ENCODE measurements around the gene MARS1.

Gene MARS1

DNA sequence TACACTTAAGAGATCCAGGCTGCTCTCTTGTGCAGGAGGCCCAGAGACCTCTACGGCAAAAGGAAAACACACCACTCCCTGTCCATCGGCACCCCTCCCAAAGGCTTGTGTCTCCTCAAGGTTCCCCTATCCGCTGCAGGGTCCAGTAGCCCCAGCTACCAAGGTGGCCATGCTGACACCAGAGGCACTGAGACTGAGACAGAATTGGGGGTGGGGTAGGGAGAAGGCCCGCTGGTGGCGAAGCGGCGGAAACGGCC lies 31.9 kb downstream of the MARS1 start:
- H3K4me3 ChIP-seq (ENCODE audit: low read depth, low read length), result peak overlapping the region; percentile 88
- DNase-seq (ENCODE audit: low read depth), result no peak
- in situ Hi-C loops (cut with HindIII; ENCODE audit: low sequenced_read_pairs), result no loop called here
- TF ChIP-seq, protein P1, sequence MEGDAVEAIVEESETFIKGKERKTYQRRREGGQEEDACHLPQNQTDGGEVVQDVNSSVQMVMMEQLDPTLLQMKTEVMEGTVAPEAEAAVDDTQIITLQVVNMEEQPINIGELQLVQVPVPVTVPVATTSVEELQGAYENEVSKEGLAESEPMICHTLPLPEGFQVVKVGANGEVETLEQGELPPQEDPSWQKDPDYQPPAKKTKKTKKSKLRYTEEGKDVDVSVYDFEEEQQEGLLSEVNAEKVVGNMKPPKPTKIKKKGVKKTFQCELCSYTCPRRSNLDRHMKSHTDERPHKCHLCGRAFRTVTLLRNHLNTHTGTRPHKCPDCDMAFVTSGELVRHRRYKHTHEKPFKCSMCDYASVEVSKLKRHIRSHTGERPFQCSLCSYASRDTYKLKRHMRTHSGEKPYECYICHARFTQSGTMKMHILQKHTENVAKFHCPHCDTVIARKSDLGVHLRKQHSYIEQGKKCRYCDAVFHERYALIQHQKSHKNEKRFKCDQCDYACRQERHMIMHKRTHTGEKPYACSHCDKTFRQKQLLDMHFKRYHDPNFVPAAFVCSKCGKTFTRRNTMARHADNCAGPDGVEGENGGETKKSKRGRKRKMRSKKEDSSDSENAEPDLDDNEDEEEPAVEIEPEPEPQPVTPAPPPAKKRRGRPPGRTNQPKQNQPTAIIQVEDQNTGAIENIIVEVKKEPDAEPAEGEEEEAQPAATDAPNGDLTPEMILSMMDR (IDR thresholded peaks at IDR 0.05; ENCODE audit: low read depth, low read length, missing control alignments), result no peak

DNA sequence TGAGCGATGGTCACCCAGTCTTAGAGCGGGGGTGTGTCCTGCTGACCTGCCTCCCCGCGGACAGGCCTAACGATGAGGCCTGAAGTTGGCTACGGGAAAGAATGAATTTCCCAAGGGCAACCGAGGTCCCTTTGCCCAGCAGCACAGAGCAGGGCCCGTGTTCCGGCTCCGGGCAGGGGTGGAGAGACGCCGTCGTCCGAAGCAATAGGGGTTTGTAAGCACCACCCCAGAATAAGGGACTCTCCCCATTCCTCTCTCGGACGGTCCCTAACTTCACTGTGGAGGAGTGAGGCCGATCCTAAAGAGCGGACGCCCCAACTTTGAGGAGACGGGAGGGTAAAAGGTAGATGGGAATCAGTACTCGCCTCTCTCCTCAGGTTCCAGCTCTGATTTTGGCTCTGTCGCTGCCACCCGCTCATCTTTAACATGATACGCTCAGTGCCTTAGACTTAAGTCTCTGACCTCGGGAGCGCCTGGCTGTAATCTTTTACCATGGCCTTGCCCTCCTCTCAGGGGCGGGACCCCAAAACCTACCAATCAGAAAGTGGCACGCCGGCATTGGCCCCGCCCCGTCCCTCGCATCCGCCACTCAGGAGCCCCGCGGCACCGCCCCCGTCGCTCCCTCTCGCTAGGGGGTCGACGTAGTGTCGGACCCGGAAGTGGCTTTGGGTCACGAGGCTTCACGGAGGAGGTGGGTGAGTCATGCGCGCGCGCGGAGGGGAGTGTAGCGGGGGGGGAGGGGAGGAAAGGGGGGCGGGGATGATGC lies 32.4 kb downstream of the MARS1 start, which contains the start of gene DDIT3:
DDIT3 (minus strand) TSS at position 462 of the 766 bp plus-strand sequence. CDS start 3,108 bp downstream, outside the sequence.
- TF ChIP-seq, protein P1 (IDR thresholded peaks at IDR 0.05; ENCODE audit: low read depth, low read length, missing control alignments), result no peak
- in situ Hi-C loops (cut with HindIII; ENCODE audit: low sequenced_read_pairs), result no loop called here
- peak; percentile 94 for DNase-seq (ENCODE audit: low read depth)
- peak within 1 kb of the TSS; percentile 88 for H3K4me3 ChIP-seq (ENCODE audit: low read depth, low read length)

DNA sequence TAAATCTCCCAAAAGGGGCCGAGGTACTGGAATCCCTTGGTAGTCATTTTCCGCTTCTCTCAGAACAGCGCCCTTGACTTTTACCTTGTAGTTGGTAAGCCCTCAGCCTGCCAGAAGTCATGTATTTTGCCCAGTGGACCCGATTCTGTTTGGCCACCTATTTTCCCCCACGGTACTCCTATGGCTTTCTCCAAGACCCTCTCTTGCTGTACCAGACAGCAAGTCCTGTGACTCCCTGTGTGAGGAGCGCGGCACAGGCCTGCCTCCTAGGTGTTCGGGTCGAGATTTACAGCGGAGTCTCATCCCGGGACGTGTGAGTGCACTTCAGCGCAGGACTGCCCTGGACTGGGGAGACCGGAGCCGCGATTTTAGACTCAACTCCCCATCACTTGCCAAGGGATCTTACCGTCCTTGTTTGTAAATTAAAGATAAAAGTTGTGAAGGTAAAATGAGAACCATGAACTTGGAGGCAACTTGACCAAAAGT lies 33.7 kb downstream of the MARS1 start:
- in situ Hi-C loops (cut with HindIII; ENCODE audit: low sequenced_read_pairs), result no loop called here
- H3K4me3 ChIP-seq (ENCODE audit: low read depth, low read length), result peak overlapping the region; percentile 81
- DNase-seq (ENCODE audit: low read depth), result no peak
- TF ChIP-seq, protein P1 (IDR thresholded peaks at IDR 0.05; ENCODE audit: low read depth, low read length, missing control alignments), result peak; percentile 20

DNA sequence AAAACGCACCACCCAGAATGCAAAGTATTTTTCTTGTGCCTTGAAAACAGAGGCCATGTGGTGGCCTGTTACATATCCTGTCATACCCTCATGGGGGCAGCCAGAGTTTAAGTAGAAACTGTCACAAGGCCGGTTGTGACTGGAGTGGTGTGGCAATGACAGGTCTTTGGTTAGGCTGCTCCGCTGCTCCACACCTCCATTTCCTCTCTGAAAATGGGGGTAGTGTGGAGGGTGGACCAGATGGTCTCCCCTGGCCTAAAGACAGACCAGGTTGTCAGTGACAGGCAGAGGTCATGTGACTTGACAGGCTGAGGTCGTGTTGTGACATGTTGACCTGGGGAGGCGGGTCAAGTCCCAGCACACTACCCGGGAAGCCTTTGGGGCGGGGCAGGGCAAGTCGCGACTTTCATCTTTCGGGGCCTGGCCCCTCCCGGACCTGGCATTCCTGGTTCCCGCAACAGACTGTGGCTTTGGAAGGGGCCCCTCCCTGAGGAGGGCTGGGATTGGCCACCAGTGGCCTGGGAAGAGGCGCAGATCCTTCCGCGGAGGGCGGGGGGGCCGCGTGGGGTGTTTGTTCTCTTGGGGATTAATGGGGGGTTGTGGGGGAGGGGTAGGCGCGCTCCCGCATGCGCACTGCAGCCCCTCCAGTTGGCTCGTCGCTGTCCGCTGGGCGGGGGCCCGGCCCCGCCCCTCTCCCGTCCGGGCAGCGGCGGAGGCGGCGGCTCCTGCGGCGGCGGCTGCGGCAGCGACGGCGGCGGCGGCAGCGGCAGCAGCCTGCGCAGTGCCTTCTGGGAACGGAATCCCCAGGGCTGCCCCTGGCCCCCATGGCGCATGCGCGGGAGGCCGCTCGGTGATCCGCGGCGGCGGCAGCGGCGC lies 34.4 kb downstream of the MARS1 start, which contains the start of gene MBD6:
MBD6 (plus strand) TSS at position 814 of the 876 bp plus-strand sequence. CDS start 1,480 bp downstream, outside the sequence.
- H3K4me3 ChIP-seq (ENCODE audit: low read depth, low read length), result peak within 1 kb of the TSS; percentile 81
- in situ Hi-C loops (cut with HindIII; ENCODE audit: low sequenced_read_pairs), result no loop called here
- peak; percentile 55 for DNase-seq (ENCODE audit: low read depth)
- TF ChIP-seq, protein P1 (IDR thresholded peaks at IDR 0.05; ENCODE audit: low read depth, low read length, missing control alignments), result no peak

DNA sequence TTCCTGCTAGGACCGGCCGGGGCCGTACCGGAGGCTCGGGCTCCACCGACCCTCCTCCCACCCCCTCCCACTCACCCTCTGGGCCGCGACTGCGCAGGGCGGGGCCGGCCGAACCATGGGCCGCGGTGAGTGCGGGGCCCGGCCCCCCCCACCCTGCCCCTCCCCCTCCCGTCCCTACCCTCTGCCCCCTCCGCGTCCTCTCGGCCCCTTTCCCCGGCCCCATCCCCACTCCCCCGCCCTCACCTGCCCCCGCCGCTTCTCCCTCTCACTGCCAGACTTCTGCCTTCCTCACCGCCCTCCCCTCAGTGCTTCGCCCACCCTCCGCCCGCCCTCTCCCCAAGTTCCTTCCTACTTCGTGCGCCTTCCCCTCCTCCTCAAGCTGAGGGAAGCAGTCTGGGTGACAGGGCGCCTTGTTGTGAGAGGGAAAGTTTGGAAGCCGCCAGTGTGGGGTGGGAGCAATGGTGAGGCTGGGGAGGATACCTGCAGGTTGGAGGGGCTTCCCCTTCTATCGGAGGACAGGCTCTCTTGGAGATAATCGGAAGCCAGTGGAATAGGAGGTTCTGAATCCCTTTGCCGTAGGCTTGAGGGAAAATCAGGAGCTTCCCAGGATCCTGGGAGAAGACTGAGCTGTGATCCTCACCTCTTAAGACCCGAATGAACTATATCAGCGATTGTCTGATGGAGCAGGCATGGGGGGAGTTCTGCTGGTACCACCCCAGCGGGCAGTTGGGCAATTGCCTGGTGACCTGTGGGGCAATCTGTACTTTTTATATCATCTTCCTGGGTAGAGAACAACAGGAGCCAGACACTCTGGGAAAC lies 35.2 kb downstream of the MARS1 start:
- in situ Hi-C loops (cut with HindIII; ENCODE audit: low sequenced_read_pairs), result no loop called here
- TF ChIP-seq, protein P1 (IDR thresholded peaks at IDR 0.05; ENCODE audit: low read depth, low read length, missing control alignments), result no peak
- DNase-seq (ENCODE audit: low read depth), result no peak
- H3K4me3 ChIP-seq (ENCODE audit: low read depth, low read length), result peak overlapping the region; percentile 81

Measured in astrocyte of the cerebellum (primary cell).